Erythroblast (primary cell): ENCODE data around the gene HCN4.

Source experiments
- DNase-seq, 2 experiments: peaks; one replicate each; lab custom pipeline; 2025; lab: John Stamatoyannopoulos, UW
- GATA1 ChIP-seq: IDR thresholded peaks from 2 replicates; pipeline ENCODE4 v1.6.1; 2011; ENCODE audit warnings: low read depth, mild to moderate bottlenecking, control low read depth, low read length, moderate library complexity
- POLR2A ChIP-seq: IDR thresholded peaks from 2 replicates; pipeline ENCODE4 v1.6.1; 2011; ENCODE audit warnings: mild to moderate bottlenecking, low read length

The HCN4 gene

GRCh38 chr15:73369154-73369694, 466 bp upstream of the HCN4 start:
- no peak for DNase-seq
- no peak for TF ChIP-seq GATA1
- no peak for TF ChIP-seq POLR2A

GRCh38 chr15:73367624-73368300, 996 bp downstream of the HCN4 start:
- TF ChIP-seq POLR2A (no peak), GATA1 (no peak)
- DNase-seq: no peak

- no peak for TF ChIP-seq POLR2A
- no peak for TF ChIP-seq GATA1
- no peak for DNase-seq
These were observed 1.8 kb downstream of the HCN4 start for GRCh38 chr15:73366766-73367623.

GRCh38 chr15:73364070-73364469, 4.7 kb downstream of the HCN4 start:
- no peak for DNase-seq

GRCh38 chr15:73362900-73363299, 5.9 kb downstream of the HCN4 start:
- TF ChIP-seq POLR2A (no peak), GATA1 (no peak)
- DNase-seq: no peak

More at GRCh38 chr15:73364070-73364469, 4.7 kb downstream of the HCN4 start:
- TF ChIP-seq POLR2A: no peak
- TF ChIP-seq GATA1: no peak

GRCh38 chr15:73361337-73361736, 7.4 kb downstream of the HCN4 start:
- no peak for TF ChIP-seq POLR2A
- no peak for TF ChIP-seq GATA1
- no peak for DNase-seq

- DNase-seq: no peak
- TF ChIP-seq POLR2A: no peak
- no peak for TF ChIP-seq GATA1
These were observed 9.1 kb downstream of the HCN4 start for GRCh38 chr15:73359651-73360050.

- DNase-seq: no peak
- TF ChIP-seq GATA1 (no peak), POLR2A (no peak)
These were observed 10.6 kb downstream of the HCN4 start for GRCh38 chr15:73357999-73358665.

- no peak for DNase-seq
- TF ChIP-seq POLR2A: no peak
These were observed 13.0 kb downstream of the HCN4 start for GRCh38 chr15:73355612-73356265.

- no peak for DNase-seq
- TF ChIP-seq GATA1 (no peak), POLR2A (no peak)
These were observed 14.5 kb downstream of the HCN4 start for GRCh38 chr15:73354241-73354640.

GRCh38 chr15:73353734-73354133, 15.0 kb downstream of the HCN4 start:
- TF ChIP-seq POLR2A (no peak), GATA1 (no peak)
- no peak for DNase-seq

- TF ChIP-seq POLR2A (no peak), GATA1 (no peak)
- DNase-seq: no peak
These were observed 16.7 kb downstream of the HCN4 start for GRCh38 chr15:73352082-73352481.

GRCh38 chr15:73349191-73349590, 19.6 kb downstream of the HCN4 start:
- DNase-seq: no peak
- TF ChIP-seq GATA1 (no peak), POLR2A (no peak)
